ENCODE data around the gene ACOD1. TPM values are rescaled to one million over a fixed set of nuclear protein-coding genes. Genes with fewer than 3 reads are reported as not detected.

Gene ACOD1
- total and polyA plus RNA-seq, 8 donors, result 1.6 TPM; not detected in 7

DNA sequence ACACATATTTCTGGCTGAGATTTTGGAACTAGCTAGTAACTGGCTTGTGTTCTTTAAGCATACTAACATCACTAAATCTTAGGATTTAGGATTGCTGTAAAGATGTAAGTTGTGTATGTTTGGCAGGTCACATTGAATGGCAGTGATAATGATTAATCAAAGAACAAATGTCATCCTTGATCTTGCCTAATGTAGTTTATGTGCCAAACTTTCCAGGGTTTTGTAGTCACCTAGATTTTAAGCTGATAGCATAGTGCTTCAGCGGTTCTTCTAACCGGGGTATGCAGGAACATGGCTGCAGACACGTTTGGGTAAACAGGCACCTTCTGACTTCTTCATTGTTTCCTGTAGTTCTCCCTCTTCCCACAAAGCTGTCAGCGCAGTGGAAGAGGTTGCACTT is 53.2 kb downstream of the ACOD1 start:
- peak; percentile 34 for ATAC-seq
- Histone ChIP-seq H3K36me3 (peaks cover 0 to 49% of the 10 kb centered on the region in 2 donors), H3K4me3 (no peak overlapping the region), H3K4me1 (peaks cover 0 to 31% of the 10 kb centered on the region in 2 donors), H3K27ac (peak overlapping the region in 1 of 2 donors; percentile 46), H3K9me3 (no peaks in the 10 kb centered on the region), H3K27me3 (no peaks in the 10 kb centered on the region)
- intact Hi-C loops (cut with DNase I), result no loop called here
- TF ChIP-seq, protein P1, sequence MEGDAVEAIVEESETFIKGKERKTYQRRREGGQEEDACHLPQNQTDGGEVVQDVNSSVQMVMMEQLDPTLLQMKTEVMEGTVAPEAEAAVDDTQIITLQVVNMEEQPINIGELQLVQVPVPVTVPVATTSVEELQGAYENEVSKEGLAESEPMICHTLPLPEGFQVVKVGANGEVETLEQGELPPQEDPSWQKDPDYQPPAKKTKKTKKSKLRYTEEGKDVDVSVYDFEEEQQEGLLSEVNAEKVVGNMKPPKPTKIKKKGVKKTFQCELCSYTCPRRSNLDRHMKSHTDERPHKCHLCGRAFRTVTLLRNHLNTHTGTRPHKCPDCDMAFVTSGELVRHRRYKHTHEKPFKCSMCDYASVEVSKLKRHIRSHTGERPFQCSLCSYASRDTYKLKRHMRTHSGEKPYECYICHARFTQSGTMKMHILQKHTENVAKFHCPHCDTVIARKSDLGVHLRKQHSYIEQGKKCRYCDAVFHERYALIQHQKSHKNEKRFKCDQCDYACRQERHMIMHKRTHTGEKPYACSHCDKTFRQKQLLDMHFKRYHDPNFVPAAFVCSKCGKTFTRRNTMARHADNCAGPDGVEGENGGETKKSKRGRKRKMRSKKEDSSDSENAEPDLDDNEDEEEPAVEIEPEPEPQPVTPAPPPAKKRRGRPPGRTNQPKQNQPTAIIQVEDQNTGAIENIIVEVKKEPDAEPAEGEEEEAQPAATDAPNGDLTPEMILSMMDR (IDR thresholded peaks at IDR 0.05), result no peak
- no peak for DNase-seq

DNA sequence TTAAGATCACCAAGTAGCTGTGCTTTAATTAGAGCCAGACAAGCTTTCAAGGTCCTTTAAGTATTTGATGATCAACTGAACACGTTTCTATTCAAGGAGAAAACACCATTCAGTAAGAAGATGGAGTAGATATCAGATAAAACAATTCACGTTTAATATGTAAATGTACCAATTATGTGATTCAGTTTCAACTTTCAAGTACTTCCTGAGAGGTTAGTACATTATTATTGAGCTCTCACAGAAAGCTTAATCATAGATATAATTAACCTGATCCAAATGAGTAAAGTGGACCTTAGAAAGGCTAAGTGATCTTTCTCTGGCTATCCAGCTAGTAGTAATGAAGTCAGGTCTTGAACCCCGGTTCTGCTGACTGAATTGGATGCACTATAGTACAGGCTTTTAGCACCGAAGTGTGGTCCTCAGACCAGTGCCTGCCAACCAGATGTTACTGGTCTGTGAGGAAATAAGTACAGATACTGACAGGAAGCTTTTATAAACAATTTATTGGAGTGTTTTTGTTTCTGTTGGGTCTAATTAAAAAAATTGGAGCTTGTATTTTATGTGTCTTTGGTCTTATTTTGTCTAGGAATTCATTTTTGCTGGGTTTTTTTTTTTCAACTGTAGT is 53.8 kb downstream of the ACOD1 start:
- DNase-seq, result no peak
- ATAC-seq, result peak; percentile 47
- Histone ChIP-seq H3K27me3 (no peaks in the 10 kb centered on the region), H3K27ac (peak overlapping the region in 1 of 2 donors; percentile 46), H3K36me3 (peaks cover 0 to 47% of the 10 kb centered on the region in 2 donors), H3K4me3 (no peak overlapping the region), H3K9me3 (no peaks in the 10 kb centered on the region), H3K4me1 (peaks cover 0 to 31% of the 10 kb centered on the region in 2 donors)
- TF ChIP-seq, protein P1 (IDR thresholded peaks at IDR 0.05), result no peak
- intact Hi-C loops (cut with DNase I), result no loop called here

DNA sequence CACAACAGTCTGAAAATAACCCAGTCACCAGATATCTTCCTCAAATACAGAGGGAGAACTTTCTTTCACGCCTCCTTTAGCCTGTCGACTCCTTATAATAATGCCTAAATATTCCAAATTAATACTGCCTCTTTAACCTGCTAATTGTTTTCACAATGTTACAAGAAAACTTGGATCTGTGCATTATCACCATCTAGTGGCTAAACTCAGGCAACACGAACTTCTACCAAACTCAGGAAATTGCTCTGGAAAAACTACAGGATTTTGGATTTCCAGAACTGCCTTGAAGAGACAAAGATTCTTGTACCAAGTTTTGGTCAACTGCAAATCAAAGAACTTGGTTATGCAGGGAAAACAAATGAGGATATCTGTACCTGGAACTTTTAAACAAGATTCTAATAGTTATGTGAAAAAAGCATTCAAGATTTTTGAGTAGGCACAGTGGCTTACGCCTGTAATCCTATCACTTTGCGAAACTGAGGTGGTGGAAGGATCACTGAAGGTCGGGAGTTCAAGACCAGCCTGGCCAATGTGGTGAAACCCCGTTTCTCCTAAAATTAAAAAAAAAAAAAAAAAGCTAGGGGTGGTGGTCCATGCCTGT is 54.4 kb downstream of the ACOD1 start:
- TF ChIP-seq, protein P1 (IDR thresholded peaks at IDR 0.05), result peak in 1 of 2 donors; percentile 40
- no peaks in the 10 kb centered on the region for H3K9me3 ChIP-seq
- intact Hi-C loops (cut with DNase I), result no loop called here
- ATAC-seq (peak; percentile 83), DNase-seq (no peak)
- H3K27me3 ChIP-seq, result no peaks in the 10 kb centered on the region
- H3K4me3 ChIP-seq, result no peak overlapping the region
- peaks cover 0 to 50% of the 10 kb centered on the region in 2 donors for H3K36me3 ChIP-seq
- peak overlapping the region in 1 of 2 donors; percentile 46 for H3K27ac ChIP-seq
- peaks cover 0 to 31% of the 10 kb centered on the region in 2 donors for H3K4me1 ChIP-seq

Other genes starting within 250 kb of the ACOD1 start
- gene KCTD12, start 62.1 kb upstream of the ACOD1 start, total RNA-seq, result 100 to 1,000 TPM; 153 to 193 TPM
- gene KCTD12, start 62.1 kb upstream of the ACOD1 start, polyA plus RNA-seq (ENCODE audit: insufficient read length in 6 of 6), result 100 to 1,000 TPM; 154 to 234 (median 185) TPM
- 10 to 100 TPM; 34.7 to 43.4 TPM for gene CLN5, start 43.6 kb downstream of the ACOD1 start, total RNA-seq
- gene CLN5, start 43.6 kb downstream of the ACOD1 start, polyA plus RNA-seq (ENCODE audit: insufficient read length in 6 of 6), result 10 to 100 TPM; 34.0 to 43.1 (median 40.4) TPM
- 10 to 100 TPM; 38.8 to 46.1 TPM for gene FBXL3, start 78.6 kb downstream of the ACOD1 start, total RNA-seq
- gene FBXL3, start 78.6 kb downstream of the ACOD1 start, polyA plus RNA-seq (ENCODE audit: insufficient read length in 6 of 6), result 10 to 100 TPM; 58.6 to 69.2 (median 62.5) TPM